NCI-H187 treated with DMSO at 0.1 percent for 48 hours (cell line): ENCODE measurements around the gene CRY2.

Experiments used
- DNase-seq: peaks from one replicate; lab custom pipeline; 2025; lab: John Stamatoyannopoulos, UW

Gene CRY2

GRCh38 chr11:45930951-45931570 lies 83.8 kb downstream of the CRY2 start:
- DNase-seq: no peak

DNA sequence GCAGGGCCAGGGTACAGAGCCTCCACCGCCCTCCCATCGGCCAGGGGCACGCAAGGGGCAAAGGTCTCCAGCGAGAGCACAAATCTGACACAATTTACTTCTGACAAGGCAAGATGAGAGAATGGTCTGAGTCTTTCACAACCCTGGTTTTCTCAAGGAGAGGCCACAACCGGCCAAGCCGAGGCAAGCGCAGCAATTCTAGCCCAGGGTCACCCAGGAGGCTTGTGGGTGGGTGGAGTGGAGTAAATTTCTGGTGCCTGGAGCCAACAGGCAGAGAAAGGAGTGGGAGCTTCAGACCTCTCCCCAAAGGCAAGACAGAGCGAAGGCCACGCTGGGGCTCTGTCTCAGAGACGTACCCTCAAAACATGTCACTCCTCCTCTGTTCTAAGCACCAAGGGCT lies 84.5 kb downstream of the CRY2 start:
- no peak for DNase-seq

DNA sequence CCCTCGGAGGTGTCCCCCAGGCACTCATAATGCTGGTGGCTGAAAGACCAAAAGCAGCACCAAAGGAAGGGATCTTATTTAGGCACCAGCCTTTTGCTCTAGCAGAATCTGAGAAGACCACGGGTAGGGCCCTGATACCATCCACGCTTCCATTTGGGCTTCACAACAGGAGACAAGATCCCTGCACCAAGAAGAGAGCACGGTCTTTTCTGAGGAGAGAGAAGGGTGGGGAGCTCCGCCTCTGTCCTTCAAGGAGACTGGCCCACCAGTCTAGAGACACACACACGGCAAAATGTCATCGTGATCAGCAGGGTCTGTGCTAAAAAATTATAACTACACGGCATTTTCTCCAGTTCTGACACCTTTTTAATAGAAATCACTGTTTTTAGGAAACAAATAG lies 84.9 kb downstream of the CRY2 start:
- no peak for DNase-seq
